HepG2 (cell line): Measurements from ENCODE around the gene THRB. TPM values are rescaled to one million over a fixed set of nuclear protein-coding genes. Genes with fewer than 3 reads are reported as not detected.

Source experiments
- ATAC-seq: fragments of 200-7000 bp; cut with Tn5 transposase; 3 replicates; pipeline ENCODE4 v1.9.1; 2020; ENCODE audit warnings: mild to moderate bottlenecking, moderate library complexity
- BruUV-seq: library from RNA; stranded (reverse); fragments of 400-500 nt; replicated peaks from 2 replicates; lab custom pipeline; 2021; lab: Mats Ljungman, UMichigan
- CTCF ChIA-PET: fragments of 300-600 bp; formaldehyde crosslinking; extraction: SDS; loops from one replicate; lab custom pipeline; 2021; ENCODE audit warnings: low total read pairs, inconsistent platforms, low intra/inter-chr PET ratio; lab: Yijun Ruan, JAX
- POLR2A ChIA-PET: fragments of 350-600 bp; sonication (Branson Sonifier 250); formaldehyde crosslinking; loops from one replicate; lab custom pipeline; 2020; ENCODE audit warnings: antibody characterized with exemption, inconsistent platforms; lab: Yijun Ruan, JAX
- DNase-seq: peaks from one replicate; pipeline ENCODE4 v3.0.0-alpha.2; 2015; ENCODE audit warnings: low spot score
- FAIRE-seq: peaks from 3 replicates; lab custom pipeline; 2011; peaks lifted over from hg19 to GRCh38; lab: Jason Lieb, UNC
- H2AFZ ChIP-seq: one replicate; pipeline ENCODE4 v1.6.1; 2011; ENCODE audit warnings: low read length, inconsistent platforms
- H3K27ac ChIP-seq: fragments of 300-600 bp; 3 replicates; pipeline ENCODE4 v1.8.0; 2011; ENCODE audit warnings: mixed run types, mild to moderate bottlenecking, mixed read lengths, low read length, inconsistent platforms; ENCODE audit not compliant: insufficient read depth; ENCODE audit errors: extremely low read length
- H3K27me3 ChIP-seq, 2 experiments: fragments of 200-600 bp in 1 of 2; 2 replicates in 1 of 2; 3 replicates in 1 of 2; pipeline versions ENCODE4 v1.6.0 to v1.8.0; 2011; ENCODE audit warnings: low read length in 2 of 2, mild to moderate bottlenecking in 2 of 2, moderate library complexity in 2 of 2, inconsistent platforms in 1 of 2; ENCODE audit not compliant: insufficient read depth in 2 of 2, control insufficient read depth in 1 of 2
- H3K36me3 ChIP-seq, 2 experiments: fragments of 200-600 bp in 1 of 2; replicated peaks in 1 of 2; 2 replicates in 1 of 2; 3 replicates in 1 of 2; pipeline versions ENCODE4 v1.5.1 to v1.8.0; 2011; ENCODE audit warnings: low read length in 2 of 2, inconsistent platforms in 1 of 2; ENCODE audit not compliant: insufficient read depth in 2 of 2, control insufficient read depth in 1 of 2
- H3K4me1 ChIP-seq: 2 replicates; pipeline ENCODE4 v1.5.1; 2012; ENCODE audit warnings: low read length, inconsistent platforms; ENCODE audit not compliant: insufficient read depth
- H3K4me2 ChIP-seq: 2 replicates; pipeline ENCODE4 v1.6.0; 2011; ENCODE audit warnings: low read depth, low read length, inconsistent platforms
- H3K4me3 ChIP-seq, 3 experiments: fragments of 200-600 bp in 1 of 3; sonication (generic), shearing (Covaris generic) in 1 of 3; replicated peaks in 1 of 3; 2 replicates each; pipeline ENCODE4 v1.5.1; 2011 to 2016; ENCODE audit warnings: low read length in 3 of 3, inconsistent platforms in 2 of 3, low read depth in 2 of 3, mild to moderate bottlenecking in 2 of 3, control low read depth in 1 of 3, mixed read lengths in 1 of 3; ENCODE audit not compliant: insufficient read depth in 1 of 3
- H3K79me2 ChIP-seq: one replicate; pipeline ENCODE4 v1.6.1; 2011; ENCODE audit warnings: low read length, inconsistent platforms; ENCODE audit not compliant: insufficient read depth
- H3K9ac ChIP-seq: 2 replicates; pipeline ENCODE4 v1.6.0; 2011; ENCODE audit warnings: mild to moderate bottlenecking, low read depth, low read length, inconsistent platforms; ENCODE audit not compliant: insufficient read depth
- H3K9me3 ChIP-seq: 2 replicates; pipeline ENCODE4 v1.5.1; 2012; ENCODE audit warnings: mild to moderate bottlenecking, low read length
- H4K20me1 ChIP-seq: 2 replicates; pipeline ENCODE4 v1.6.0; 2011; ENCODE audit warnings: inconsistent platforms, mild to moderate bottlenecking, low read length, moderate library complexity; ENCODE audit not compliant: insufficient read depth
- BORCS8-MEF2B ChIP-seq: sonication (generic); formaldehyde crosslinking; IDR thresholded peaks from 2 replicates; pipeline ENCODE4 v1.8.0; 2022; ENCODE audit warnings: mild to moderate bottlenecking, missing genetic modification reagents
- CBX1 ChIP-seq: IDR thresholded peaks from one replicate; pipeline ENCODE4 v1.6.1; 2016; ENCODE audit warnings: antibody characterized with exemption, low read depth
- CSRNP1 ChIP-seq: sonication (generic); formaldehyde crosslinking; IDR thresholded peaks from 2 replicates; pipeline ENCODE4 v1.8.1; 2023; ENCODE audit warnings: mild to moderate bottlenecking, missing genetic modification reagents
- EHMT2 ChIP-seq: fragments of 200-600 bp; sonication (generic); IDR thresholded peaks from 2 replicates; pipeline ENCODE4 v1.7.0; 2017; ENCODE audit warnings: antibody characterized with exemption, low read depth, low read length, borderline replicate concordance
- GRHL1 ChIP-seq: sonication (generic); formaldehyde crosslinking; conservative IDR thresholded peaks from 2 replicates; pipeline ENCODE4 v1.8.0; 2022; ENCODE audit warnings: missing genetic modification reagents
- HOXA9 ChIP-seq: sonication (generic); formaldehyde crosslinking; IDR thresholded peaks from 2 replicates; pipeline ENCODE4 v1.8.1; 2022; ENCODE audit warnings: missing genetic modification reagents, mild to moderate bottlenecking, moderate library complexity, borderline replicate concordance
- NR0B2 ChIP-seq: sonication (generic); formaldehyde crosslinking; IDR thresholded peaks from 2 replicates; pipeline ENCODE4 v1.4.0; 2020; ENCODE audit warnings: mild to moderate bottlenecking, missing genetic modification reagents
- PAXIP1 ChIP-seq: sonication (generic); formaldehyde crosslinking; conservative IDR thresholded peaks from 2 replicates; pipeline ENCODE4 v1.4.0; 2020; ENCODE audit warnings: mild to moderate bottlenecking, missing genetic modification reagents, moderate library complexity
- TAF1 ChIP-seq: sonication (generic); formaldehyde crosslinking; IDR thresholded peaks from 2 replicates; pipeline ENCODE4 v1.4.0; 2020; ENCODE audit warnings: missing genetic modification reagents
- ZMAT5 ChIP-seq: sonication (generic); formaldehyde crosslinking; IDR thresholded peaks from 2 replicates; pipeline ENCODE4 v1.5.0; 2020; ENCODE audit warnings: mild to moderate bottlenecking, low read depth, missing genetic modification reagents, borderline replicate concordance
- ZNF451 ChIP-seq: sonication (generic); formaldehyde crosslinking; IDR thresholded peaks from 2 replicates; pipeline ENCODE4 v1.5.0; 2020; ENCODE audit warnings: mild to moderate bottlenecking, missing genetic modification reagents
- ZNF704 ChIP-seq: sonication (generic); formaldehyde crosslinking; IDR thresholded peaks from 2 replicates; pipeline ENCODE4 v1.8.1; 2023; ENCODE audit warnings: mild to moderate bottlenecking, inconsistent platforms, moderate library complexity, missing genetic modification reagents, borderline replicate concordance
- ZSCAN5A ChIP-seq: sonication (generic); formaldehyde crosslinking; IDR thresholded peaks from 2 replicates; pipeline ENCODE4 v1.8.0; 2022; ENCODE audit warnings: mild to moderate bottlenecking, missing genetic modification reagents, borderline replicate concordance
- WGBS: methylation state at CpG from one replicate; pipeline ENCODE4 v1.1.6; 2017; ENCODE audit warnings: low lambda C conversion rate; 5-methylcytosine and 5-hydroxymethylcytosine counted together
- in situ Hi-C: cut with HindIII; loops from 2 replicates; pipeline ENCODE4 v1.10.0; 2017; ENCODE audit warnings: low pct_unique_long_range_greater_than_20kb; ENCODE audit not compliant: extremely low pct_ligation_motif_present
- intact Hi-C: fragments of 100-400 bp; cut with micrococcal nuclease; formaldehyde crosslinking; loops from one replicate; pipeline ENCODE4 v1.10.0; 2022; ENCODE audit not compliant: unreplicated experiment
- polyA plus RNA-seq, 8 experiments: library from polyadenylated mRNA; depleted of rRNA in 3 of 8; stranded (reverse) in 7 of 8; unstranded in 1 of 8; fragments of >200 nt; fragmentation: Illumina TruSeq in 4 of 8; extraction: Trizol in 4 of 8; gene quantifications; 2 replicates each; pipeline versions ENCODE4 v1.2.1 to v1.2.3, GENCODE V29; 2011 to 2016; ENCODE audit warnings: low read depth in 4 of 8, missing spikeins in 1 of 8, mixed read lengths in 1 of 8; ENCODE audit not compliant: insufficient read depth in 1 of 8
- total RNA-seq, 5 experiments: library from RNA; depleted of rRNA; stranded (reverse); fragments of >200 nt; fragmentation: Illumina TruSeq; extraction: Trizol; gene quantifications; 2 replicates each; pipeline ENCODE4 v1.2.3, GENCODE V29; 2016; ENCODE audit warnings: low read depth in 1 of 5

THRB gene
- total and polyA plus RNA-seq, 2 of the 13 experiments (the other 11 are each of a cell fraction or from before 2014, with no cell fraction given): 4.7 to 22.7 TPM

GRCh38 chr3:24336101-24336500 lies 158.5 kb downstream of the THRB start:
- Histone ChIP-seq H3K36me3 (peaks cover 2 to 7% of the 10 kb centered on the region in 2 experiments; a peak in 2 of 5 replicates), H3K9ac (no peak overlapping the region), H4K20me1 (no peaks in the 10 kb centered on the region), H2AFZ (no peak overlapping the region), H3K79me2 (no peaks in the 10 kb centered on the region), H3K4me1 (peaks cover 11% of the 10 kb centered on the region), H3K4me3 (no peak overlapping the region), H3K27ac (no peak overlapping the region), H3K27me3 (no peaks in the 10 kb centered on the region), H3K4me2 (no peak overlapping the region), H3K9me3 (no peaks in the 10 kb centered on the region)
- in situ Hi-C loops: no loop called here
- BruUV-seq: no TSS peak
- intact Hi-C loops: no loop called here
- ChIA-PET CTCF (no interaction called here), POLR2A (no interaction called here)
- no peak for DNase-seq
- 93% methylated on average over 1 of the region's 3 CpGs for WGBS
- ATAC-seq: no peak
- no peak for FAIRE-seq
- TF ChIP-seq CBX1: no peak
- no peak for TF ChIP-seq TAF1 (CRISPR knock-in tag)
- TF ChIP-seq HOXA9 (CRISPR knock-in tag): no peak
- no peak for TF ChIP-seq ZSCAN5A
- TF ChIP-seq ZNF451 (CRISPR knock-in tag): no peak
- TF ChIP-seq PAXIP1 (CRISPR knock-in tag): no peak
- TF ChIP-seq BORCS8-MEF2B (CRISPR knock-in tag): no peak
- TF ChIP-seq GRHL1 (CRISPR knock-in tag): no peak
- no peak for TF ChIP-seq ZMAT5 (CRISPR knock-in tag)
- no peak for TF ChIP-seq ZNF704
- TF ChIP-seq EHMT2: no peak
- TF ChIP-seq NR0B2 (CRISPR knock-in tag): no peak
- no peak for TF ChIP-seq CSRNP1 (CRISPR knock-in tag)
